Lower leg skin (tissue), 4 donors: Measurements from ENCODE around the gene JPH4. TPM values are rescaled to one million over a fixed set of nuclear protein-coding genes. Genes with fewer than 3 reads are reported as not detected.
A peak's percentile ranks its signal among the peaks of the same experiment; 100 is the strongest.

Source experiments
- DNase-seq, 2 donors: peaks; one replicate each; pipeline ENCODE4 v3.0.0-alpha.2; 2019; ENCODE audit warnings: low spot score in 2 of 2
- H3K4me3 ChIP-seq: fragments of 200-600 bp; sonication (generic); 2 replicates; pipeline ENCODE4 v1.5.1; 2017; ENCODE audit warnings: mild to moderate bottlenecking, low read depth; ENCODE audit not compliant: poor library complexity, severe bottlenecking
- POLR2A ChIP-seq, 2 donors: fragments of 450-650 bp; IDR thresholded peaks; one replicate each; pipeline ENCODE4 v1.6.1; 2016 to 2017; ENCODE audit warnings: antibody characterized with exemption in 2 of 2, mild to moderate bottlenecking in 1 of 2, moderate library complexity in 1 of 2
- WGBS, 2 donors: methylation state at CpG; one replicate each; pipeline ENCODE4 v1.1.5; 2018; 5-methylcytosine and 5-hydroxymethylcytosine counted together
- intact Hi-C: fragments of 100-400 bp; cut with DNase I; formaldehyde crosslinking; loops from one replicate; pipeline ENCODE4 v1.15.0; 2023; ENCODE audit warnings: low total_unique reads
- total RNA-seq, 4 donors: library from RNA; depleted of rRNA; stranded (reverse); fragments of >200 nt; gene quantifications; one replicate each; pipeline ENCODE4 v1.1.0, GENCODE V29; 2016
- TF ChIP-seq, protein P1 (sequence below), 3 donors: fragments of 450-650 bp; IDR thresholded peaks; one replicate each; pipeline ENCODE4 v1.5.1; 2016; ENCODE audit warnings: antibody characterized with exemption in 3 of 3, mild to moderate bottlenecking in 3 of 3, moderate library complexity in 2 of 3

JPH4 gene
- total RNA-seq, 4 donors from 2014 or later = 0.34 to 3.6 (median 1.4) TPM

DNA sequence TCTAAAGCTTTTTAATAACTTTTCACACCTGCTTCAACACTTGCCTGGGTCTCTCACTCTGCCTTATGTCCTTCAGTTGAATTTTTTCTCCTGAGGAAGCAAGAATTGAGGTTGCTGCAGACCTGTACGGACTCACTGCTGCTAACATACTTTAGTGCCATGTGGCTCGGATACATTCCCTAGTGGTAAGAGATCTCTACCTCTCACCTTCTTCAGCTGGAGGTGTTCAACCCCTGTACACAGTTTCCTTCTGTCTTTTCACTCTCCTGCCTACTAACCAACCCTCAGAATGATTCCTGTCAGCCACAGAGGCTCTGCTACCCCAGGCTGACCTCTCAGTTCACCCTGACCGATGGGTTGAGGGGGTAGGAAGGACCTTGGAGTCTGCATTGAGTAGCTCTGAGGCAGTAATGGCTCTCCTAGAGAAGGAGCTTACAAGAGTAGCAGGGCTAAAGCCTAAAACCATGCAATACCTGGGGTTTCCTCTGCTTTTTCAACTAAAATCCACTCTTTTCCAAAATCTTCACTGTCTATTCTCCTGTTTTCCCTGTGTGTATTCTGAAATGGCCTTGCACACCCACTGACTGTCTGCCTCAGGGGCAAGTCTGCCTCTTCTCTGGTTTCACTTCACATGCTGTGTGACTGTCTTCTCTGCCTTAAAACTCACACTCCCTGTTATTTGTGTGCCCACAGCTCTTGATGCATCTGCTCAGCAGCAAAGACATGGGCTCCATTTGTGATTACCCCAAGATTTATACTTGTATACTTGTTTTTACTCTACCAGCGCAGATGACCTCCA, 43.5 kb upstream of the JPH4 start:
- WGBS, 2 donors = 74 to 84% methylated on average over 4 of the region's 4 CpGs
- intact Hi-C loops = no loop called here
- no peak overlapping the region for H3K4me3 ChIP-seq
- TF ChIP-seq, protein P1, sequence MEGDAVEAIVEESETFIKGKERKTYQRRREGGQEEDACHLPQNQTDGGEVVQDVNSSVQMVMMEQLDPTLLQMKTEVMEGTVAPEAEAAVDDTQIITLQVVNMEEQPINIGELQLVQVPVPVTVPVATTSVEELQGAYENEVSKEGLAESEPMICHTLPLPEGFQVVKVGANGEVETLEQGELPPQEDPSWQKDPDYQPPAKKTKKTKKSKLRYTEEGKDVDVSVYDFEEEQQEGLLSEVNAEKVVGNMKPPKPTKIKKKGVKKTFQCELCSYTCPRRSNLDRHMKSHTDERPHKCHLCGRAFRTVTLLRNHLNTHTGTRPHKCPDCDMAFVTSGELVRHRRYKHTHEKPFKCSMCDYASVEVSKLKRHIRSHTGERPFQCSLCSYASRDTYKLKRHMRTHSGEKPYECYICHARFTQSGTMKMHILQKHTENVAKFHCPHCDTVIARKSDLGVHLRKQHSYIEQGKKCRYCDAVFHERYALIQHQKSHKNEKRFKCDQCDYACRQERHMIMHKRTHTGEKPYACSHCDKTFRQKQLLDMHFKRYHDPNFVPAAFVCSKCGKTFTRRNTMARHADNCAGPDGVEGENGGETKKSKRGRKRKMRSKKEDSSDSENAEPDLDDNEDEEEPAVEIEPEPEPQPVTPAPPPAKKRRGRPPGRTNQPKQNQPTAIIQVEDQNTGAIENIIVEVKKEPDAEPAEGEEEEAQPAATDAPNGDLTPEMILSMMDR (IDR thresholded peaks at IDR 0.05) = no peak
- no peak for TF ChIP-seq POLR2A (IDR thresholded peaks at IDR 0.05)
- DNase-seq = peak in 1 of 2 donors; percentile 26

DNA sequence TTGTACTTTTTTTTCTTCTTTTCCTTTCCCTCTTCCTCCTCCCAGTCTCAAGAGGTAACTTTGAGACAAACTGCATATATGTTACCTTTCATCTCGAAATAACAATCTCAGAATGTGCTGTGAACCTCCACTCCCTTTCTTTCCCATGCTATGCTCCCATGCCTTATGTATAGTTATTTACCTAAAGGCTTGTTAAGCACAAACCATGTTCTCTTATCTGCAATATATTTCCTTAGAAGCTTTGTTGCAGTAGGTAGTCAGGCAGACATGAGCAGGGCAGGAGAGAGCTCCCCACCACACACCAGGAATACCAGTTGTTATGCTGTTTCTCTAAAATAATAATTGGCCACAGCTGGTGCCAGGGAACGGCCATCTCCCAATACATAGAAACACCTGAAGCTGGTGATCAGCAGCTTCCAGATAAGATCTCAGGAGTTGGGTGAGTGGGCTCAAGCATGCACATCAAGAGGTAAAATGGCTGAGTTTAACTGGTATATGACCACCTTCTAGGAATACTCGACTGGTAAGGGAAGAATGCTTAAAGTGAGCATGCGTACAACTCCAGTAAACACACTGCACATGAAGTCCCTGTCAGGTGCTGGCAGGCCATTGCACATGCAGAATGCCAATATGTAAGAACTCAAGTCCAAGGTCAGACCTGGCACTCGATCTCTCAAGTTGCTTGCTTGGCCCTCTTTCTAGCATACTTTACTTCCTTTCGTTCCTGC, 42.8 kb upstream of the JPH4 start:
- DNase-seq = peak in 1 of 2 donors; percentile 39
- 58 to 72% methylated on average over 6 of the region's 6 CpGs for WGBS, 2 donors
- intact Hi-C loops = no loop called here
- H3K4me3 ChIP-seq = no peak overlapping the region
- TF ChIP-seq, protein P1 (IDR thresholded peaks at IDR 0.05) = no peak
- no peak for TF ChIP-seq POLR2A (IDR thresholded peaks at IDR 0.05)

DNA sequence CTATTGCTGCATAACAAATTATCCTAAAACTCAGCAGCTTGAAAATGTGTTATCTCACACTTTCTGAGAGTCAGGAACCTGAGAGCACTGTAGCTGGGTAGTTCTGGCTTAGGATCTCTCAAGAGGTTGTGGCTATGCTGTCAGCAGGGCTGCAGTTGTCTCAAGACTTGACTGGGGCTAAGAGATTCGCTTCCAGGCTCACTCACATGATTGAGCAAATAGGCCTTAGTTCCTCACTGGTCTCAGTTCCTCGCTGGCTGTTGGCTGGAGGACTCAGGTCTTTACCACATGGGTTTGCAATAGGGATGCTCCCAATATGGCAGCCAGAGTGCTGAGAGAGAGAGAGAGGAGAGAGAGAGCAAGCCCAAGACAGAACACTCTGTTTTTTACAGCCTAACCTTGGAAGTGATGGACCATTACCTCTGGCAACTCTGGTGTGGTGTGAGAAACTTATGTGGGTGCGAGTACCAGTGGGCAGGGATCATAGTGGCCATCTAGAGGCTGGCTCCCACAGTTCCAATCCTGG, 41.6 kb upstream of the JPH4 start:
- intact Hi-C loops = no loop called here
- WGBS, 2 donors = 78 to 87% methylated on average over 3 of the region's 3 CpGs
- no peak overlapping the region for H3K4me3 ChIP-seq
- TF ChIP-seq, protein P1 (IDR thresholded peaks at IDR 0.05) = no peak
- TF ChIP-seq POLR2A (IDR thresholded peaks at IDR 0.05) = no peak
- DNase-seq = peak in 1 of 2 donors; percentile 43

DNA sequence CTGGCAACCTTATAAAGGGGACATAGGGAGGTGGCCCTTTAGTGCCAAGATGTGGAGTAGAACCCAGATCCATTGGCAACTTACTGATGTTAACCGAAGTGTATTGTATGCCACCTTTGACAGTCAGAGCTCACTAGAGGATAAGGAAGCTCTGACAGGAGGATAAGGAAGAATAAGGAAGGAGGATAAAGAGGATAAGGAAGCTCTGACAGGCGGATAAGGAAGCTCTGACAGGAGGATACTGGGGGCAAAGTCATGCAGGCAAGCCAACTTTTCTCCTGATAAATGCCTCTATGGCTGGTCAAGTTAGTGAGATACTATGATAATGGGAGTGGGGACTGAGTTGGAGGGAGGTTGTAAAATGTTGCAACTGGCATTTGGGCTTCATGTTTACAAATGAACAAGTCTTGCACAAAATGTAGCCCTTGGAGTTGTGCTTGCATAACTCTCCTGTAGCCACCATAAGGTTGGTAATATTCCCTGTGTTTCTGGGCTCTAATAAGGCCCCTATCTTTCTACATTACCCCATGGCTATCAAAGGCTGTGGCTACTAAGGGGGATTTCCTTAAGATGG, 39.9 kb upstream of the JPH4 start:
- 76 to 84% methylated on average over 2 of the region's 2 CpGs for WGBS, 2 donors
- intact Hi-C loops = no loop called here
- TF ChIP-seq, protein P1 (IDR thresholded peaks at IDR 0.05) = no peak
- no peak for TF ChIP-seq POLR2A (IDR thresholded peaks at IDR 0.05)
- no peak overlapping the region for H3K4me3 ChIP-seq
- DNase-seq = peak in 1 of 2 donors; percentile 3

- TF ChIP-seq, protein P1 (IDR thresholded peaks at IDR 0.05) = no peak
- no peak for TF ChIP-seq POLR2A (IDR thresholded peaks at IDR 0.05)
- WGBS, 2 donors = 79 to 86% methylated on average over 1 of the region's 1 CpG
- H3K4me3 ChIP-seq = no peak overlapping the region
Measured at GRCh38 chr14:23617539-23617938, 38.9 kb upstream of the JPH4 start.

More at GRCh38 chr14:23617539-23617938, 38.9 kb upstream of the JPH4 start:
- DNase-seq = no peak
- intact Hi-C loops = no loop called here
